SHP77 treated with DMSO at 0.1 percent for 48 hours (cell line): Measurements from ENCODE around the gene WARS2.
"Not testable (repeated sequence)": the region's sequence is repeated elsewhere in the genome, so short reads cannot be mapped to it uniquely, and the experiment has no call there.

Experiments
- DNase-seq: peaks from one replicate; lab custom pipeline; 2025; lab: John Stamatoyannopoulos, UW

WARS2 gene

GRCh38 chr1:119140177-119141019, at the start of gene WARS2:
Gene WARS2 (minus strand): TSS chr1:119140653. CDS start chr1:119140644, 9 bp downstream.
- peak; percentile 98 for DNase-seq

- no peak for DNase-seq
Observed at GRCh38 chr1:119188926-119189325, 48.5 kb upstream of the WARS2 start.

- no peak for DNase-seq
Observed at GRCh38 chr1:119187416-119187815, 47.0 kb upstream of the WARS2 start.

DNA sequence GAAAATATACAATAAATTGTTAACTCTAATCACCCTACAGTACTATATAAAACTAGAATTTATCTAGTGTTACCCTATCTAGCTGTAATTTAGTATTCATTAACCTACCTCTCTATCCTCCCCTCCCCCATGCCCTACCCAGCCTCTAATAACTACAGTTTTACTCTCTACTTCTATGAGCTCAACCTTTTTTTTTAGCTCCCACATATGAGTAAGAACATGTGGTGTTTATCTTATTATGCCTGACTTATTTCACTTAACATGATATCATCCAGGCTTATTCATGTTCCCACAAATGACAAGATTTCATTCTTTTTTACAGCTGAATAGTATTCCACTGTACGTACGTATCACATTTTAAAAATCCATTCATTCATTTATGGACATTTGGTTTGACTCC, 46.0 kb upstream of the WARS2 start:
- DNase-seq = no peak

DNA sequence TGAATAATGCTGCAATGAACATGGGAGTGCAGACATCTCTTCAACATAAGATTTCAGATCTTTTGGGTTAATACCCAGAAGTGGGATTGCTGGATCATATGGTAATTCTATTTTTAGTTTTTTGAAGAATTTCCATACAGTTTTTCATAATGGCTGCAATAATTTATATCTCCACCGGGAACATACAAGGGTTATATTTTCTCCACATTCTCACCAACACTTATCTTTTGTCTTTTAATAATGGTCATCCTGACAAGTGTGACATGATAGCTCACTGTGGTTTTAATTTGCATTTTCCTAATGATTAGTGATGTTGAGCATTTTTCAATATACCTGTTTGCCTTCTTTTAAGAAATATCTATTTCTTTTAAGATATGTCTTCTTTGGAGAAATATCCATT, 44.5 kb upstream of the WARS2 start:
- DNase-seq = no peak

GRCh38 chr1:119181218-119181617, 40.8 kb upstream of the WARS2 start:
- no peak for DNase-seq

GRCh38 chr1:119179051-119179450, 38.6 kb upstream of the WARS2 start:
- no peak for DNase-seq

DNA sequence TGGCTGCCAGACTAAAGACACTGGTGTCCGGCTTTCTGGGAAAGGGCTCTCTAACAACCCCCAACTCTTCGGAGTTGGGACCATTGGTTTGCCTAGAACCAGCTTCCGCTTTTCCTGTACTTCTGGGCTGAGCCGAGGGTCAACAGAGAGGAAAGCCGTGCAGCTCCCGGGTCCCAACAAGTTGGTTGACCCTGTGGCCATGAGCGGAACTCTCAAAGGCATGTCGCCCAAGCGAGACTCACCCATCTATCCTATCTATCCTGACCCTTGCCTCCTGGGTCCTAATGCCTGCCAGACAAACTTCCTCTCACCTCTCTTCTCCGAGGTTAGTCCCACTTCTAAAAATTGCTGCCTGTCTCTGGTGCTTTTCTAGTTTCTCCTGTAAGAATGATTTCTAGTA, 32.5 kb upstream of the WARS2 start:
- not testable (repeated sequence) for DNase-seq

DNA sequence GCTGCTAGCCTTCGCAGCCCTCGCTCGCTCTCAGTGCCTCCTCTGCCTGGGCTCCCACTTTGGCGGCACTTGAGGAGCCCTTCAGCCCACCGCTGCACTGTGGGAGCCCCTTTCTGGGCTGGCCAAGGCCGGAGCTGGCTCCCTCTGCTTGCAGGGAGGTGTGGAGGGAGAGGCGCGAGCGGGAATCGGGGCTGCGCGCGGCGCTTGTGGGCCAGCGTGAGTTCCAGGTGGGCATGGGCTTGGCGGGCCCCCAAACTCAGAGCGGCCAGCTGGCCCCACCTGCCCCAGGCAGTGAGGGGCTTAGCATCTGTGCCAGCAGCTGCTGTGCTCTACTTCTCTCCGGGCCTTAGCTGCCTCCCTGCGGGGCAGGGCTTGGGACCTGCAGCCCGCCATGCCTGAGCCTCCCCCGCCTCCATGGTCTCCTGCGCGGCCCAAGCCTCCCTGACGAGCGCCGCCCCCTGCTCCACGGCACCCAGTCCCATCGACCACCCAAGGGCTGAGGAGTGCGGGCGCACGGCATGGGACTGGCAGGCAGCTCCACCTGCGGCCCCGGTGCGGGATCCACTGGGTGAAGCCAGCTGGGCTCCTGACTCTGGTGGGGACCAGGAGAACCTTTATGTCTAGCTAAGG, 31.0 kb upstream of the WARS2 start:
- DNase-seq = not testable (repeated sequence)

GRCh38 chr1:119163396-119163795, 22.9 kb upstream of the WARS2 start:
- no peak for DNase-seq

DNA sequence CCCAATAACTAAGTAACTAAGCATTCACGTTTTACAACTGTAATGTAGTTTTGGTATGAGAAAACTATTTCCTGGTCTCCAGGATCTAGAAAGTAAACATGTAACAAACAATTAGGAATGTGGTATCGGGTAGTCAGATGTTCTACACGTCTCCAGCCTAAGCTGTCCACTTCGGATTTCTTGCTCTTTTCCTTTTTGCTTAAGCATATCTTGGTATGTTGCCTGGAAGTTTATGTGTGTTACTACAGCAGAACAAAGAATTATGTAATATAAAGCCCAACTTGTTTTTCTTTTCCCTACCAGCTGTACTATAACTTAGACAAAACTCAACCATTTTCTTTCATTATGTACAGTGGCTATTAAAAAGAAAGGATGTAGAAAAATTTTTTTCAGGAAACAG, 20.4 kb upstream of the WARS2 start:
- DNase-seq = no peak

DNA sequence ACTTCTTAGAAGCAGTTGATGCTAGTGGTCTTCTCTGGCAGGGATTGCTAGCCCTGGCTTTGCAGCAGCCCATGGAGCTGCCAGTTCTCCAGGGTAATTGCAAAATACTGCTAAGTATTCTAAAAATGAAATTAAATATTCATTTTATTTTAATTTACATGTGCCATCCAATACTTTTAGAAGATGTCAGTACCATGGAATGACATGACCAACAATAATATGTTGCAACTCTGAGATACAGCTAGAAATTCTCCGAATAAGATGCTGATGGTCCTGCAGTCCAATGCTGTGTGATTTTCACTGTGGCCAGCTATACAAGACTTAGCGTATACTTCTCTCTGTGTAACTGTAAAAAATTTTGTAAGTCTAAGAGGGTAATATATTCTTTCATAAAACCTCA, 20.0 kb upstream of the WARS2 start:
- DNase-seq = no peak

DNA sequence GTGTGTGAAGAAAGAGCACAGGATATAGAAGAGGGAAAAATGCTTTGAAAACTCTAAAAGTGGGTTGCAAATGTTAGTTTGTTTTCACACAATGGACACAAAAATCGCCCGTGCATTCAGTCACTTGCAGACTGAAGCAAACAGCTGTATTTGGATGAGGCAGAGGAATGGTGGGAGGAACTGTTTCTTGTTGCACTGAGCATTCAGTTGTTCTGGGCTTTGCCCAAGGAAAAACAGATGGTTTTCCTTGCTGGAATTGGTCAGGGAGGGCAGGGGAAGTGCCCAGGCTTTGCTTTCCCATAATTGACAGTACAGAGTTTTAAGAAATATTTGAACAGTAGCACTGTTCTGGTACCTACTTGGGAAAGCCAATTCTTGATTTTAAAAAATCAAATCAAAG, 19.5 kb upstream of the WARS2 start:
- no peak for DNase-seq

DNA sequence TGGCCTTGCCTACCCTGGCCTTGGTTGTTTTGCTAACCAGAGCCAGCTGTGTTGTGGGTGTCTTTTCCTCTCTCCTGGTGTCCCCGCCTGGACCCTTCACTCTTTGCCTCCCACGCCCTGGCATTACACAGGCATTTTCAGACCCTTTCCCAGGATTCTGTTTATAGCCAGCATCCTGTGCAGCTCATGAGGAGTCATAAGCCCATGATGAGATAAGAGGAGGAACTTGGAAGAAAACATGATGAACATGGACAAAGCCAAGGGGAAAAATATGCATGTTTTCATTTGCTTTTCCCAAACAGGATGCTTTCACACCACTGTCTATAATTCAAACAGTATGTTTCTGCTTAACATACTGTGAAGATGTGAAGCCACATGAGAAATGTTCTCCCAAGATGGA, 18.7 kb upstream of the WARS2 start:
- no peak for DNase-seq

DNA sequence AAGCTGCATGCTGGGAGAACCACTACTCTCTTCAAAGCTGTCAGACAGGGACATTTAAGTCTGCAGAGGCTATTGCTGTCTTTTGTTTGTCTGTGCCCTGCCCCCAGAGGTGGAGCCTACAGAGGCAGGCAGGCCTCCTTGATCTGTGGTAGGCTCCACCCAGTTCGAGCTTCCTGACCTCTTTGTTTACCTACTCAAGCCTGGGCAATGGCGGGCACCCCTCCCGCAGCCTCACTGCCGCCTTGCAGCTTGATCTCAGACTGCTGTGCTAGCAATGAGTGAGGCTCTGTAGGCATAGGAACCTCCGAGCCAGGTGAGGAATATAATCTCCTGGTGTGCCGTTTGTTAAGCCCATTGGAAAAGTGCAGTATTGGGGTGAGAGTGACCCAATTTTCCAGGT, 16.3 kb upstream of the WARS2 start:
- DNase-seq = not testable (repeated sequence)

- DNase-seq = not testable (repeated sequence)
Observed at GRCh38 chr1:119155069-119155468, 14.6 kb upstream of the WARS2 start.

DNA sequence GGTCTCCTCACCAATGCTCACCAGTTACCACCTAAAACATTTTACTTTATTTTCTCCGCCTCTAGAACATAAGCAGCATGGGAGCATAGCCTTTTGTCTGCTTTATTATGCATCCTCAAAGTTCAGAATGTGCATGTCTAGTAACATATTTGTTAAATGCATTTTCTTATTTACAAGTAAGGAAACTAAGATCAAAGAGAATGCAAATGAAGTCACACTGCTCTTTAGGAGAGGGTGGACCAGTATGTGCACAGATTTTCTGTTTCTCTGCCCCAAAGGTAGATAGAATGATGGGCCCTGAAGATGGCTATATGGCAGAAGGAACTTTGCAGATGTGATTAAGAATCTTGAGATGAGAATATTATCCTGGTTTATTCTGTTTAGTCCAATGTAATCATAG, 9.7 kb upstream of the WARS2 start:
- DNase-seq = no peak

DNA sequence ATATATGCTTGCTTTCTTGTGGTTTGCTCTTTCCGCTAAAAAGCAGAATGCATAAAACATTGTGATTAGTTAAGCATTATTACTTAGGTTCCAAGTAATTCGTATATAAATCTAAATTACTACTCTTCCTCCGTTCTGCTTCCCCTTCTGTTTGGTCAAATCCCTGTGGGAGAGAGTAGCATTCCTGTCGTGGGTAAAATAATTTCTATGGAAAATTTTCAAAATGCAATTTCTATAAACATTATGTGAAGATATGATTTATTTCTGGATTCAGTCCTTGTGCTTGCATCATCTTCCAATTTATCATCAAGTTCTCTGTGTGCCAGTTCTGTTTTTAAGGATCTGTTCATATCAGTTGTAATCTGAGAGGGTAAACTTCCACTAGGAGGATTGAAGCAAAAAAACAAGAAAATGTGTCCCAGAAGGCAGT, 7.2 kb upstream of the WARS2 start:
- no peak for DNase-seq

- no peak for DNase-seq
Observed at GRCh38 chr1:119146466-119146865, 6.0 kb upstream of the WARS2 start.

GRCh38 chr1:119144813-119145212, 4.4 kb upstream of the WARS2 start:
- no peak for DNase-seq

DNA sequence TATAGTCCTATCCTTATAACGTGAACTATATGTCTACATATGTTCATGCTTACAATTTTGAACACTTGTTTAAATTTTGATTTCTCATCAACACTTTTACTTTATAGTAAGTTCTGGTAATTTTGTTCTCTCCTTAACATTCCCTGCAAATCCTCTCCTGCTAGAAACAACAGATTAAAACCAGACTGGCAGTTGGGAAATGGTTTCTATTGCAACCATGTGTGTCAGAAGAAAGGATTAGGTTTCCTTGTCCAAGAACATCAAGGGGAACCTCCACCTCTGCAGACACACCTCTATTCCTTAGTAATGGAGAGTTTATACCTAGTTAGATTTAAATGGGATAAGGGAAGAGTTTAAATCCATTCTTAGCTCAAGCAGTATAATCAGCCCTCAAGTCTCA, 3.3 kb upstream of the WARS2 start:
- DNase-seq = no peak

GRCh38 chr1:119141660-119142059, 1.2 kb upstream of the WARS2 start:
- no peak for DNase-seq

- peak; percentile 45 for DNase-seq
Observed at GRCh38 chr1:119141020-119141424, 569 bp upstream of the WARS2 start.

- no peak for DNase-seq
Observed at GRCh38 chr1:119139857-119140176, 636 bp downstream of the WARS2 start.
